ENCODE results near the gene SCN5A.

GRCh38 chr3:38544926-38545325 is 104.6 kb downstream of the SCN5A start:
- TF ChIP-seq RAD21 (IDR thresholded peaks at IDR 0.05; ENCODE audit: low read depth) = no peak
- no peak for TF ChIP-seq NFIC (IDR thresholded peaks at IDR 0.05)

All from Ishikawa (cell line).